HTERT RPE-1 (cell line): ENCODE results near the gene AKAP12.
"Not testable (repeated sequence)": the region's sequence is repeated elsewhere in the genome, so short reads cannot be mapped to it uniquely, and the experiment has no call there.

Experiments
- in situ Hi-C: fragments of 300-500 bp; cut with MboI; formaldehyde crosslinking; loops from 4 replicates; pipeline ENCODE4 v1.14.3; 2020; ENCODE audit warnings: low sequenced_read_pairs

The AKAP12 gene

DNA sequence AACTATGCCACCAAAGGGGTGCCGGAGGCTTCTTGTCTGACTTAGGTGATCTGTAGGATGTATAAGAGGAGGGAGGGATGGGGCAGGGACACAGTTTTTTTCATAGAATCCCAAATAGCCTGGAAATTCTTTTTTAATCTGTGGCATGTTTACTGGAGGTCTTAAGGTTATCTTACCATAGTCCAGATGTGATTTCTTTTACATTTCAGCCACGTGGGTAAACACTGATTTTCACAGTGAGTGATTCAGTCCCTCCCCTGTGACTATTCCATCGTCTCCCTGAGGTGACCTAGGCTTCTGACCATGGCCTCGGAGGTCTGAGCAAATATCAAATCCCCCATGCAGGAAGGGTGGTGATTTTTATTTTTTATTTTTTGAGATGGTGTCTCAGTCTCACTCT, 67.7 kb downstream of the AKAP12 start:
- in situ Hi-C loops = no loop called here

GRCh38 chr6:151309619-151310018, 69.9 kb downstream of the AKAP12 start:
- in situ Hi-C loops = no loop called here

GRCh38 chr6:151310279-151310678, 70.5 kb downstream of the AKAP12 start:
- in situ Hi-C loops = no loop called here

- in situ Hi-C loops = no loop called here
Observed at GRCh38 chr6:151310852-151311767, 71.3 kb downstream of the AKAP12 start.

GRCh38 chr6:151313066-151313491, 73.3 kb downstream of the AKAP12 start:
- in situ Hi-C loops = no loop called here

DNA sequence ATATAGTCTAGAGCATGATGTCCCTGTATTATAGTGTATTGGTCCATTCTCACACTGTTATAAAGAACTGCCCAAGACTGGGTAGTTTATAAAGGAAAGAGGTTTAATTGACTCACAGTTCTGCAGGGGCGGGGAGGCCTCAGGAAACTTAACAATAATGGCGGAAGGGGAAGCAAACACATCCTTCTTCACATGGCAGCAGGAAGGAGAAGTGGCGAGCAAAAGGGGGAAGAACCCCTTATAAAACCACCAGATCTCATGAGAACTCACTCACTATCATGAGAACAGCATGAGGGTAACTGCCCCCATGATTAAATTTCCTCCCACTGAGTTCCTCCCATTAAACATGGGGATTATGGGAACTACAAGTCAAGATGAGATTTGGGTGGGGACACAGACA, 75.9 kb downstream of the AKAP12 start:
- in situ Hi-C loops = not testable (repeated sequence)

- in situ Hi-C loops = no loop called here
Observed at GRCh38 chr6:151317103-151317994, 77.6 kb downstream of the AKAP12 start.

DNA sequence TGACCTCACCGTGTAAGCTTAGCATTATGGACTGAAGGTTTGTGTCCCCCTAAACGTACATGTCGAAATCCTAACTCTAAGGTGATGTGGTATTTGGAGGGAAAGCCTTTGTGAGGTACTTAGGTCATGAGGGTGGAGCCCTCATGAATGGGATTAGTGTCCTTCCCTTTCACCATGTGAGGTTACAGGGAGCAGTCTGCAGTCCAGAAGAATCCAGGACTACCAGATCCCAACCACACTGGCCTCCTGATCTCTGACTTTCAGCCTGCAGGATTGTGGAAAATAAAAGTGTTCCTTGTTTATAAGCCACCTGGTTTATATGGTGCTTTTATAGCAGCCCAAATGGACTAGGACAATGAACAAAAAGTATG, 78.2 kb downstream of the AKAP12 start:
- in situ Hi-C loops = no loop called here

DNA sequence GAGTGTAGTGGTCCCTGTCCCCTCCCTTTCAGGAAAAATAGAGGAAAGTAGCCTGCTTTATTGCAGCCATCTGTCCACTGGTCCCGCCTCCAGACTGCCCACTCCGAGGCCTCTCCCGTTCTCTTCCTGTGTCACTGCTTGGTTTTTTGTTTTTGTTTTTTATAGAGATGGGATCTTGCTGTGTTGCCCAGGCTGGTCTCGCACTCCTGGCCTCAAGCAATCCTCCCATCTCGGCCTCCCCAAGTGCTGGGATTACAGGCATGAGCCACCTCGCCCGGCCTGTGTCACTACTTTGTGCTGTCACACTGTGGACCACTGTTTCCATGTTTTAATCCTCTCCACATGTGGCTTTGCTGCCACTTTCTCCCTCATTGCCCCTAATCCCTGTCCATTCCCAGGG, 80.4 kb downstream of the AKAP12 start:
- in situ Hi-C loops = no loop called here

GRCh38 chr6:151321438-151321837, 81.7 kb downstream of the AKAP12 start:
- in situ Hi-C loops = no loop called here

- in situ Hi-C loops = no loop called here
Observed at GRCh38 chr6:151322570-151322969, 82.8 kb downstream of the AKAP12 start.

DNA sequence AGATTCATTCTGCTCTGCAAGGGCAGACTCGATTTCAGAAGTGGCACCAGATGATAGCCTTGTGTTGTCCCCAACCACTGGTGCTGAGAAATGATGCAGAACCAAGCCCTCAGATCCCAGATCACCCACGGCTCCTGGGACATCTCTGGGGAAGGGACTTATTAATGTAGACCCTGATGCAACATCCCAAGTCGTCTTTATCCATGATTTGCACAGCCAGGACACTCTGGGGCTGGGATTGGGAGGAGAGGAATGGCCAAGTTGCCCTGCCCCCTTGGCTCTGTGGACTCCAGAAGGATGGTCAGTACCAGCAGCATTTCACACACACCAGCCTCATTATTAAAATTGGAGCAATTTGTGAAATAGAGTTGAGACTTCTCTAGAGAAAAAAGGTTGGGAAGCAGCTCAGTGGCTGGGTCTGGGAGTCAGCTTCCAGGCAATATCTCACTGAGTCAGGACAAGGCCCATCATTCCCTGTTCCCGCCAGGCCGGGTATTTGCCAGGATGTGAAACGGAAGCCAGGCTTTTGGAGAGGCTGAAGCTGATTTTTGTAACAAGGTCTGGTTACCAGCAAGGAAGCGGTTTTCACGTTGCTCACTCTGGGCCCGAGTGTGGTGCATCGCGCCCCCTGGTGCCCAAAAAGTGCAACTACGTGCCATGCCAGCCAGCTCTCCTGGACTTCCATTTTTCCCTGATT, 84.2 kb downstream of the AKAP12 start:
- in situ Hi-C loops = no loop called here

DNA sequence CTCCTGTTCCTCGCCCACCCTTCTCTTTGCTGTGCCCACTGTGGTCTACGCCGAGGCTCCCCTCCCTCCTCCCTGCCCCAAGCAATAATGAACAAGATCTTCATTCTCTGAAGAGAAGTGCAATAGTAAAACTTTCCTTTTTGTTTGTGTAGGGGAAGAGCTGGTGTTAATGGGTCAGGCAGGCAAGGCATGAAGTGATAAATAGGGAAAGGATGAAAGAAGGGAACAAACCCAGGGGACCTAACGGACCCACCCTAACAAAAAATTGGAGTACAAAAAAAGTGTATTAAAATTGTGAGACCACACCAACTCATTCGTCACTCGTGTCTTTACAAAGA, 84.7 kb downstream of the AKAP12 start:
- in situ Hi-C loops = no loop called here

DNA sequence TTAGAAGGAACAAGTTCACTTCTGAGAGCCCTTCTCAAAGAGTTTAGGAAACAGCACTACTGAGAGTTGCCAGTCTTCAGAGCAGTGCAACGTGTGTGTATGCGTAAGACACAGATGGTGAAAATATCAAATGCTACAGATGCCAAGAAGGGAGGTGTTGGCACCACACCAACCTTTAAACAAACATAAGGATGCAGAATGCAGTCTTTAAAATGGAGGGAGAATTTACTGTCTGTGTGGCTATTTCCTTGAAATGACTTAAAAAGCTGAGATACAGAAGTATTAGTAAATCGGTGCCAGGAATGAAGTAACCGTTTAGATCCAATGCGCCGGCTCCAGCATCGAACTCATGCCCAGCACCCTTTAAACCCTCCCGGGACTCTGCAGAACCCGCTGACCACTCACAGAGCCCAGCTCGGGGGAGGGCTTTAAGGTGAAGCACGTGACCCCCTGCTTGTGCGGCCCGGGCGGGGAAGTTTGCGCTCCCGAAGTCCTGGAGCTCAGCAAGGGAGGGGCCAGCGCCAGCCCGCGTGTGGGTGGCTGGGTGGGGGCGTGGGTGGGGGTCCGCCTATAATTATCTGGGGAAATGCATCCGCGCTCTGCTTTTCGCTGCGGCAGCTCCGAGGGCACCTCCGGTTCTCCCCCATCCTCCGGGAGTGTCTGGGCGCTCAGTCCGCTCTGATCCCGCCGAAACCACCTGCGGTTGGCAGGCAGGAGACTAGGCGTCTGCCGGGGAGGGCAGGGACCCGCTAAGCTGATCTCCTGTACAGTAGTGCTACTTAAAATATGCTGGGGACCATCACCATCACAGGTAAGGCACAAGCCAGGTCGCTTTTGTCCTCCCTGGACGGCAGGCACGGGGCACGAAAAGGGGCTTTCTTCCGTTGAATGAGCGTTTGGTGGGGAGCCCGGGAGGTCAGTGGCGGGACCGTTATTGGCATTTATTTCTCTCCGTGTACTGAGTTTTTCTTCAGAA, 85.6 kb downstream of the AKAP12 start:
- in situ Hi-C loops = no loop called here

DNA sequence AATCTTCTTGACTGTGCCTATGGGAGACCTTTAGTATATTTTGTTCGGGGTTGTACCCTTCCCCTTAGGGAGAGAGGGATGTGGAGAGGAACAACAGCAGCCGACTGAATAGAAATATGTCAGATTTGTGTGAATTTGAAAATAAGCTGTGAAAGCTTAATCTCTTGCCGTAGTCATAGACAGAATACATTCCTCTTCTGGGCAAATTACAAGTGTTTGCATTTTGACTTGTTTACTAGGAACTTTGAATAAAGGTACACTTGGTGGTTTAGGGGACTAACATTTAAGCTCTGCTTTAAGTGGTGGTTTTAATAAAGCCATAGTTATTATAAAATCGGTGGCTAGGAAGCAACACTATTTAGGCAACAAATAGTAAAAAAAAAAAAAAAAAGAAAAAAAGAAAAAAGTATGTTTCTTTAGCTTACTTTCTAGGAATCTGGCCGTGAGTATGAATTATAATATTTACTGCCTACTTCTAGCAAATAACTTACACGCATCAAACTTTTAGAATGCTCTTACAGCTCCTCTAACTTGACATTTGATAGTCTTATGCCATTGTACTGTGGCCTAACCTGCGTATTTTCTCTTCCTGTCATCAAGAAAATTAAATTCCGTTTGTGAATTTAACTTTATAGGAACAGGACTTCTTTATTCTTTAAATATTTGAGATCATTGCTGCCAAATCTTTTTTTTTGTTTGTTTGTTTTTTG, 86.5 kb downstream of the AKAP12 start:
- in situ Hi-C loops = no loop called here

GRCh38 chr6:151327101-151327500, 87.3 kb downstream of the AKAP12 start:
- in situ Hi-C loops = no loop called here

DNA sequence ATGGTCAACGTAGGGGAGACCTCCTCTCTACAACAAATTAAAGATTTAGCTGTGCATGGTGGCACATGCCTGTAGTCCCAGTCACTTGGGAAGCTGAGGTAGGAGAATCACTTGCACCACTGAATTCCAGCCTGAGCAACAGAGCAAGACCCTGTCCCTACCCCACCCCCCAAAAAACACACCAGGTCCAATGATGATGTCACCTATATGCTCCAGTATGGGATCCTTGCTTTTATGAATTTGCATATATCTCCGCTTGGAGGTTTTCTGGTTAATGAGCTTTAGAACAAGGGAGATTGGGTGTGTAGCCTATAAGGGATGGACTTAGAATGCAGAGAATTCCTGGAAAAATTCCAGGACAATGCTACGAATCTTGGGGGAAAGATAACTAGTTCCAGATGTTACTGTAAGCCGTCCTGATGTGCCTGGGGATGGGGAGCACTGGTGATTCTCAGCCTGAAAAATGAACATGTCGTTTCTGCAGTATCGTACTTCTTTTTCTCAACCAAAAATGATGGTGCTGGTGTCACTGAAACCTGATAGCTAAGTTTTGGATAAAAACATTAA, 90.4 kb downstream of the AKAP12 start:
- in situ Hi-C loops = no loop called here

DNA sequence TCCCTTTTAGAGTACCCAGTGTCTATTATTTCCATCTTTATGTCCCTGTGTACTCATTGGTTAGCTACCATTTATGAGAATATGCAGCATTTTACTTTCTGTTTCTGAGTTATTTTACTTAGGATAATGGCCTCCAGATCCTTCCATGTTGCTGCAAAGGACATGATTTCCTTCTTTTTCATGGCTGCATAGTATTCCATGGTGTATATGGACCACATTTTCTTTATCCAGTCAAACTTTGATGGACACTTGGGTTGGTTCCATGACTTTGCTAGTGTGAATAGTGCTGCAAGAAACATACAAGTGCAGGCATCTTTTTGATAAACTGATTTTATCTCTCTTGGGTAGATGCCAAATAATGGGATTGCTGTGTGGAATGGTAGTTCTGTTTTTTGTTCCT, 96.2 kb downstream of the AKAP12 start:
- in situ Hi-C loops = no loop called here

- in situ Hi-C loops = no loop called here
Observed at GRCh38 chr6:151338651-151339200, 99.0 kb downstream of the AKAP12 start.
